GM19099 (cell line): ENCODE measurements around the gene COBL.

Source experiments
- POLR2A ChIP-seq: IDR thresholded peaks from 3 replicates; pipeline ENCODE4 v1.6.1; 2011; ENCODE audit warnings: low read depth; ENCODE audit not compliant: insufficient read length; ENCODE audit errors: extremely low read depth

COBL gene

GRCh38 chr7:51219261-51219988, 97.2 kb downstream of the COBL start:
- TF ChIP-seq POLR2A = no peak

- TF ChIP-seq POLR2A = no peak
These were observed 98.8 kb downstream of the COBL start for GRCh38 chr7:51217804-51218203.

GRCh38 chr7:51214098-51214497, 102.5 kb downstream of the COBL start:
- no peak for TF ChIP-seq POLR2A

- no peak for TF ChIP-seq POLR2A
These were observed 103.0 kb downstream of the COBL start for GRCh38 chr7:51213618-51214017.

GRCh38 chr7:51210766-51211165, 105.8 kb downstream of the COBL start:
- no peak for TF ChIP-seq POLR2A

GRCh38 chr7:51209426-51209825, 107.2 kb downstream of the COBL start:
- no peak for TF ChIP-seq POLR2A

GRCh38 chr7:51198654-51199053, 118.0 kb downstream of the COBL start:
- TF ChIP-seq POLR2A = no peak

- no peak for TF ChIP-seq POLR2A
These were observed 125.6 kb downstream of the COBL start for GRCh38 chr7:51190969-51191368.

GRCh38 chr7:51189777-51190176, 126.8 kb downstream of the COBL start:
- no peak for TF ChIP-seq POLR2A

- no peak for TF ChIP-seq POLR2A
These were observed 127.6 kb downstream of the COBL start for GRCh38 chr7:51188987-51189386.

- TF ChIP-seq POLR2A = no peak
These were observed 128.7 kb downstream of the COBL start for GRCh38 chr7:51187941-51188340.

GRCh38 chr7:51186531-51186930, 130.1 kb downstream of the COBL start:
- TF ChIP-seq POLR2A = no peak

GRCh38 chr7:51182636-51183166, 133.9 kb downstream of the COBL start:
- no peak for TF ChIP-seq POLR2A

- TF ChIP-seq POLR2A = no peak
These were observed 136.5 kb downstream of the COBL start for GRCh38 chr7:51180092-51180491.

GRCh38 chr7:51175992-51176388, 140.6 kb downstream of the COBL start:
- TF ChIP-seq POLR2A = no peak

- TF ChIP-seq POLR2A = no peak
These were observed 141.2 kb downstream of the COBL start for GRCh38 chr7:51175316-51175991.
